Upper lobe of left lung (tissue), 6 donors: ENCODE results near the gene ZNG1A. TPM values are rescaled to one million over a fixed set of nuclear protein-coding genes. Genes with fewer than 3 reads are reported as not detected.
"Not testable (repeated sequence)": the region's sequence is repeated elsewhere in the genome, so short reads cannot be mapped to it uniquely, and the experiment has no call there.

ENCODE experiments used
- ATAC-seq, 2 donors: fragments of 200-7000 bp; cut with Tn5 transposase; one replicate each; pipeline ENCODE4 v1.9.1; 2022; ENCODE audit warnings: mild to moderate bottlenecking in 2 of 2, moderate library complexity in 2 of 2; ENCODE audit not compliant: low FRiP score in 2 of 2
- DNase-seq, 2 donors: peaks; one replicate each; pipeline ENCODE4 v3.0.0-alpha.2; 2019 to 2020
- H3K27ac ChIP-seq, 4 donors: fragments of 200-600 bp; sonication (generic); one replicate each; pipeline ENCODE4 v1.5.1; 2016 to 2019
- H3K27me3 ChIP-seq, 4 donors: fragments of 200-600 bp; sonication (generic); one replicate each; pipeline ENCODE4 v1.5.1; 2017 to 2019
- H3K36me3 ChIP-seq, 4 donors: fragments of 200-600 bp; sonication (generic); one replicate each; pipeline ENCODE4 v1.5.1; 2016 to 2019
- H3K4me1 ChIP-seq, 4 donors: fragments of 200-600 bp; sonication (generic); one replicate each; pipeline ENCODE4 v1.5.1; 2018 to 2019
- H3K4me3 ChIP-seq, 4 donors: fragments of 200-600 bp; sonication (generic); one replicate each; pipeline ENCODE4 v1.5.1; 2017 to 2019; ENCODE audit warnings: mild to moderate bottlenecking in 2 of 4, moderate library complexity in 1 of 4
- H3K9me3 ChIP-seq, 4 donors: fragments of 200-600 bp; sonication (generic); one replicate each; pipeline ENCODE4 v1.5.1; 2018 to 2019
- CTCF ChIP-seq, 6 experiments: fragments of 450-650 bp in 4 of 6; fragments of 200-600 bp in 2 of 6; sonication (generic) in 2 of 6; IDR thresholded peaks; one replicate each; pipeline ENCODE4 v1.5.1; 2016 to 2019; ENCODE audit warnings: antibody characterized with exemption in 6 of 6
- EP300 ChIP-seq, 4 donors: sonication (generic); formaldehyde crosslinking; IDR thresholded peaks; one replicate each; pipeline ENCODE4 v1.5.1; 2017; ENCODE audit warnings: antibody characterized with exemption in 4 of 4, control low read depth in 2 of 4
- POLR2A ChIP-seq, 4 donors: fragments of 450-650 bp; IDR thresholded peaks; one replicate each; pipeline ENCODE4 v1.5.1; 2016 to 2017; ENCODE audit warnings: antibody characterized with exemption in 4 of 4, mild to moderate bottlenecking in 2 of 4
- POLR2AphosphoS5 ChIP-seq, 2 donors: sonication (generic); formaldehyde crosslinking; IDR thresholded peaks; one replicate each; pipeline ENCODE4 v1.5.1; 2017; ENCODE audit warnings: antibody characterized with exemption in 2 of 2
- WGBS, 2 donors: methylation state at CpG; one replicate each; pipeline ENCODE4 v1.1.5; 2017 to 2018; 5-methylcytosine and 5-hydroxymethylcytosine counted together
- total RNA-seq, 6 donors: library from RNA; depleted of rRNA in 4 of 6; stranded (reverse); fragments of >200 nt in 4 of 6; gene quantifications; one replicate each; pipeline versions ENCODE4 v1.1.0 to v1.2.1, GENCODE V29; 2016 to 2021
- donor health status: DM: no; HTN: no; CAD: no; lungs with moderate emphysema.
- donor health status: DM: no; HTN: yes; CAD: no; lungs with severe emphysema.

The ZNG1A gene
- total RNA-seq, 6 donors from 2014 or later, result 18.0 to 47.1 (median 37.0) TPM

DNA sequence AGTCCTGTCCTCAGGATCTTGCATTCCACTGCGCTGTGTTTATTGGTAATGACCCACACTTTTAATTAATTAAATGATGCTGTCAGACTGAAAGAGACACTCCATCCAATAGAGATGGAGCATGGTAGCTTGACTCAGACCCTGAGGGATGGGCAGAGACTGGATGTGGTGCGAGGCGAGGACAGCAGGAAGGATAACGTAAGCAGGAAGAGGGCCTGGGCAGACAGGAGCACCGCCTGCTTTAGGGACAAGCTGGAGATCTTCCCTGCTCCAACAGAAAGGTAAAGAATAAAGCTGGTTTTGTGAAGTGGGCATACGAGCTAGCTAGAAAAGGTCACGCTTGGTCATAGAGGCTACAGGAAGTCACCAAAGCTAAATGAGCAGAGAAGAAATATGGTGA, 32.2 kb upstream of the ZNG1A start:
- H3K27me3 ChIP-seq, result no peaks in the 10 kb centered on the region
- H3K27ac ChIP-seq, result peak overlapping the region in 2 of 4 donors; percentile 45 to 58
- TF ChIP-seq POLR2A (IDR thresholded peaks at IDR 0.05) (no peak), CTCF (IDR thresholded peaks at IDR 0.05) (no peak), POLR2AphosphoS5 (IDR thresholded peaks at IDR 0.05) (no peak), EP300 (IDR thresholded peaks at IDR 0.05) (no peak)
- H3K4me1 ChIP-seq, result peaks cover 0 to 36% (median 10%) of the 10 kb centered on the region in 4 donors
- 62 to 68% methylated on average over 7 of the region's 7 CpGs for WGBS, 2 donors
- no peak overlapping the region for H3K4me3 ChIP-seq
- no peaks in the 10 kb centered on the region for H3K9me3 ChIP-seq
- DNase-seq, result no peak
- no peaks in the 10 kb centered on the region for H3K36me3 ChIP-seq
- ATAC-seq, result no peak

DNA sequence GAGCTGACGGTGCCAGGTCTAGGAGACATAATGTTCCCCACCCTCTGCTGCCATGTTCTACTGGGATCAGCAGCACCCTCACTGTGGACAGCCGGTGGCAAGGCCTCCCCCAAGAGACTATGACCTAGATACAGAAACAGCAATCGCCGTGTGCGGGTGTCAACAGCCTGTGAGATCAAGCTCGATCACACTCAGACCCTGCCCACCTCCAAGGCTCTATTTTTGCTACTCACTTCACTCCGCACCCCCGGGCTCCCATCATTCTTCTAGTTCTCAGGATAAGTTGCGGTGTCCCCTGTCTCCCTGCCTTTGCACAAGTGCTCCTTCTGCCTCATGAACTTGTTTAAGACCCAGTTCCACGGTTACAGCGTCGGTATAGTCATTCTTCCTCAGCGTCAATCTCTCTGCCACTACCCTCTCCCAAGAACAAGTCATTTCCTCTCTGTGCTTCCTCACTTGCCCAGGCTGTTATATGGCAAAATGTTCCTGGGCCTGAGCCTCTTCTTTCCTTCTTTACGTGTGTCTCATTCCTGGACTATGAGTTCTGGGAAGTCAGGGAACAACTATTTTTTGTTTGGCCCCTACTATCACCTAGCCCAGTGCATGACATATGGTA, 30.4 kb upstream of the ZNG1A start:
- 74 to 85% methylated on average over 13 to 14 of the region's 14 CpGs for whole genome bisulfite sequencing, 2 donors
- Histone ChIP-seq H3K27ac (peak overlapping the region in 1 of 4 donors; percentile 57), H3K27me3 (no peaks in the 10 kb centered on the region), H3K4me3 (no peak overlapping the region), H3K9me3 (no peaks in the 10 kb centered on the region), H3K4me1 (peaks cover 0 to 20% (median 10%) of the 10 kb centered on the region in 4 donors), H3K36me3 (no peaks in the 10 kb centered on the region)
- TF ChIP-seq POLR2A (IDR thresholded peaks at IDR 0.05) (peak in 1 of 4 donors; percentile 25), POLR2AphosphoS5 (IDR thresholded peaks at IDR 0.05) (no peak)
- peak in 1 of 2 donors; percentile 47 for ATAC-seq
- no peak for DNase-seq

GRCh38 chr9:206481-206880, 27.6 kb upstream of the ZNG1A start:
- H3K27ac ChIP-seq, result no peak overlapping the region
- peaks cover 0 to 7% (median 5%) of the 10 kb centered on the region in 4 donors for H3K4me1 ChIP-seq
- DNase-seq (no peak), ATAC-seq (no peak)
- H3K36me3 ChIP-seq, result no peaks in the 10 kb centered on the region
- no peaks in the 10 kb centered on the region for H3K9me3 ChIP-seq
- no peaks in the 10 kb centered on the region for H3K27me3 ChIP-seq
- no peak overlapping the region for H3K4me3 ChIP-seq
- TF ChIP-seq EP300 (IDR thresholded peaks at IDR 0.05), result no peak
- no peak for TF ChIP-seq CTCF (IDR thresholded peaks at IDR 0.05)
- TF ChIP-seq POLR2A (IDR thresholded peaks at IDR 0.05), result no peak
- no peak for TF ChIP-seq POLR2AphosphoS5 (IDR thresholded peaks at IDR 0.05)
- 91 to 96% methylated on average over 1 of the region's 1 CpG for WGBS, 2 donors

DNA sequence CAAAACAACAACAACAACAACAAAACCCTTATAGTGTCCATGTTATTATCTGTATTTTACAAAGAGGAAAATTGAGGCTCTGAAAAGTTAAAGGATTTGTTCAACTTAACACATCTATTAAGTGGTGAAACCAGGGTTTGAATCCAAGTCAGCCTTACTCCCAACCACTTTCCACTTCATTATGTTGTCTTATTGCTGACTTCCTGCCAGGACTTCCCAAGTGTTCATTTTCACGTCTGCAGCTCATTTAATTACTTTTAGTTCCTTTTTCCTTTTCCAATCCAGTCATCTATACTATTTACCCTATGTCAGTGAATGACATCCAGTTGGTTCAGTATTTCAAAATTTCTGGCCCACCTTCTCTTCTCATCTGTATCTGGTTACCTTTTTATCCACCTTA, 20.7 kb upstream of the ZNG1A start:
- not testable (repeated sequence) for DNase-seq, ATAC-seq, H3K9me3 ChIP-seq, H3K36me3 ChIP-seq, H3K4me3 ChIP-seq, H3K4me1 ChIP-seq, H3K27ac ChIP-seq, H3K27me3 ChIP-seq
- 0 to 28% methylated on average over 1 of the region's 1 CpG for WGBS, 2 donors

- ATAC-seq, H3K9me3 ChIP-seq, DNase-seq, H3K36me3 ChIP-seq, H3K27me3 ChIP-seq, H3K4me1 ChIP-seq: not testable (repeated sequence)
- Histone ChIP-seq H3K4me3 (peak overlapping the region in 3 of 4 donors; percentile 39 to 56 (median 49)), H3K27ac (peak overlapping the region in 3 of 4 donors; percentile 35 to 75 (median 40))
- WGBS, 2 donors, result 5 to 7% methylated on average over 18 to 20 of the region's 23 CpGs
Observed at GRCh38 chr9:178140-178825, 573 bp downstream of the ZNG1A start.

- ATAC-seq, H3K9me3 ChIP-seq, H3K4me3 ChIP-seq, DNase-seq, H3K27me3 ChIP-seq, H3K27ac ChIP-seq, H3K4me1 ChIP-seq, H3K36me3 ChIP-seq: not testable (repeated sequence)
- no CpG with 5 or more reads among the region's 3 CpGs for WGBS, 2 donors
Observed at GRCh38 chr9:169757-170156, 9.1 kb downstream of the ZNG1A start.

DNA sequence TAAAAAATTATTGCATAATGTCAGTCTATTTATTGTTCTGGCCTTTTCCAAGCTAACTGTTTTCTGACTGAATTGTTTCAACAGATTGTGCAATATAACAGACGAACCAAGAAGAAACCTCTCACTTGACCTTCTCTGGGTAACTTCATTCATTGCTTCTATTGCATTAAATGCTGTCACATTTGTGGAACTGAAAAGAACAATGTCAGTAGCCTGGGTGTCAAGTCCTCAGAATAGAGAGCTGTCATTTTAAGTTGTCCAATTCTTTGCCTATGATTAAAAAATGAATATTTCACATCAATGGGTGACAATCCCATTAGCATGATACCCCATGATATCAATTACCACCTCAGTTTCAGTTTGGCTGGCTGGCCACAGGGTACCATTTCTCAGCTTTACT, 19.0 kb downstream of the ZNG1A start:
- not testable (repeated sequence) for ATAC-seq, H3K4me1 ChIP-seq, H3K27me3 ChIP-seq, H3K9me3 ChIP-seq, H3K27ac ChIP-seq, DNase-seq, H3K36me3 ChIP-seq, H3K4me3 ChIP-seq
- 25 to 37% methylated on average over 1 of the region's 1 CpG for WGBS, 2 donors

DNA sequence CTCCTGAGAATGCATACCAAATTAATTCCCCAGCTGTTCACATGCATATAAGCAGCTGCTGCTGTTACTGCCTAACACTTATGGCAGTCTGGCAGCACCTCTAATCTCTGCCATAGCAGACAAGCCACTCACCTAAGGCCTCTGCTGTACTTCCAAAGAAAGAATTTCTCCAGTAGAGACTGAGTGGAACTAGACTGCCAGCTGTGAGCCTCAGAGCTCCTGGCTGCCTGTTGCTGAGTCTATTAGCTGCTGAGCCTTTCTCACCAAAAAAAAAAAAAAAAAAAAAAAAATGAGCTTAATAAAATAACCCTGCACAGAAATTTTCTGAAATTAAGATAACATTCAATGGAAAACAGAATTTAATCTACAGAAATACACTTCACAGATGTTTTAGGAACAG, 27.7 kb downstream of the ZNG1A start:
- not testable (repeated sequence) for ATAC-seq, H3K36me3 ChIP-seq, DNase-seq, H3K27ac ChIP-seq, H3K4me3 ChIP-seq, H3K27me3 ChIP-seq, H3K9me3 ChIP-seq, H3K4me1 ChIP-seq

DNA sequence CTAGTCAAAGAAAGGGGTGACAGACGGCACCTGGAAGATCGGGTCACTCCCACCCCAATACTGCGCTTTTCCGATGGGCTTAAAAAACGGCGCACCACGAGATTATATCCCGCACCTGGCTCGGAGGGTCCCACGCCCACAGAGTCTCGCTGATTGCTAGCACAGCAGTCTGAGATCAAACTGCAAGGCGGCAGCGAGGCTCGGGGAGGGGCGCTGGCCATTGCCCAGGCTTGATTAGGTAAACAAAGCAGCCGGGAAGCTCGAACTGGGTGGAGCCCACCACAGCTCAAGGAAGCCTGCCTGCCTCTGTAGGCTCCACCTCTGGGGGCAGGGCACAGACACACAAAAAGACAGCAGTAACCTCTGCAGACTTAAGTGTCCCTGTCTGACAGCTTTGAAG, 39.0 kb downstream of the ZNG1A start:
- not testable (repeated sequence) for H3K4me3 ChIP-seq, H3K36me3 ChIP-seq, H3K9me3 ChIP-seq, ATAC-seq, H3K27ac ChIP-seq, H3K27me3 ChIP-seq, H3K4me1 ChIP-seq
- WGBS, 2 donors, result 82 to 95% methylated on average over 4 to 6 of the region's 17 CpGs
- peak in 1 of 2 donors; percentile 61 for DNase-seq

DNA sequence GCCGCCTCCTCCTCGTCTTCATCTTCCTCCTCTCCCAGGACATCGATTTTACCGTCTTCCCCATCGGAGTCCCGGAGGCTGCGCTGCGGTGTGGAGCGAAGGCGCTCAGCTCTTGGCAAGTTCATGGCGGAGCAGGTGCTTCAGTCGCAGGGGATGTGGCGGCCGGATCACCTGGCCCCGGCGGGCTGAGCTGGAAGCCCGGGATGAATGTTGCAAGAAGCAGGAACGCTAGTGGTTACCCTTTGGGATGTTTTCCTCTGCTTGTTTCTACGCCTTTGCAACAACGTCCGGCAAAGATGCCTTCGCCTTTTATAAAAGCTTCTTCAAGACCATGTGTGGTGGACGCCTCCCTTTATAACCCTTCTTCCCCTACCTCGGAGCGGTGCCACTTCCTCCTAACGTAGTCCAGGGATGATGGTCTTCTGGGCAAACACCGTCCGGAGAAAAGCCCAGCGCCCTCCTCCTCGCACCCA, 60.8 kb downstream of the ZNG1A start, which contains the start of gene FOXD4:
Gene FOXD4 (minus strand): TSS at position 423 of the 473 bp plus-strand sequence. CDS start 298 bp downstream, at position 125.
- Histone ChIP-seq H3K27me3 (peaks cover 0 to 33% (median 11%) of the 10 kb centered on the region in 4 donors), H3K4me1 (peaks cover 14 to 28% (median 22%) of the 10 kb centered on the region in 4 donors)
- not testable (repeated sequence) for H3K4me3 ChIP-seq, H3K27ac ChIP-seq, H3K36me3 ChIP-seq, H3K9me3 ChIP-seq, ATAC-seq
- 31 to 62% methylated on average over 7 to 18 of the region's 30 CpGs for WGBS, 2 donors
- peak in 1 of 2 donors; percentile 61 for DNase-seq
